GM12878 (cell line): Measurements from ENCODE around the gene ENOPH1. TPM values are rescaled to one million over a fixed set of nuclear protein-coding genes. Genes with fewer than 3 reads are reported as not detected.

Experiments used
- ATAC-seq: fragments of 200-7000 bp; cut with Tn5 transposase; 3 replicates; pipeline ENCODE4 v1.9.1; 2020; ENCODE audit warnings: mild to moderate bottlenecking, moderate library complexity
- BruUV-seq: library from RNA; stranded (reverse); fragments of 400-500 nt; replicated peaks from 2 replicates; lab custom pipeline; 2021; lab: Mats Ljungman, UMichigan
- CTCF ChIA-PET: fragments of 300-600 bp; sonication (Branson Sonifier 250); formaldehyde crosslinking; extraction: SDS; loops from one replicate; lab custom pipeline; 2021; ENCODE audit warnings: inconsistent platforms; lab: Yijun Ruan, JAX
- POLR2A ChIA-PET: fragments of 350-600 bp; formaldehyde crosslinking; extraction: SDS; loops from one replicate; lab custom pipeline; 2021; ENCODE audit warnings: inconsistent platforms; lab: Charles Lee
- RAD21 ChIA-PET: fragments of 300-600 bp; sonication (Branson Sonifier 250); formaldehyde crosslinking; loops from one replicate; lab custom pipeline; 2023; ENCODE audit warnings: antibody characterized with exemption; ENCODE audit not compliant: unreplicated experiment; lab: Charles Lee
- SMC1A ChIA-PET: fragments of 300-600 bp; sonication (Branson Sonifier 250); formaldehyde crosslinking; loops from one replicate; lab custom pipeline; 2023; ENCODE audit not compliant: unreplicated experiment, uncharacterized antibody; lab: Charles Lee
- DNase-seq: peaks from one replicate; pipeline ENCODE4 v3.0.0-alpha.2; 2011; ENCODE audit warnings: low read depth, low spot score
- FAIRE-seq: peaks from 3 replicates; lab custom pipeline; 2011; peaks lifted over from hg19 to GRCh38; lab: Jason Lieb, UNC
- H2AFZ ChIP-seq: 2 replicates; pipeline ENCODE4 v1.6.0; 2011; ENCODE audit warnings: low read depth, low read length, control low read depth; ENCODE audit not compliant: control insufficient read depth
- H3K27ac ChIP-seq: 2 replicates; pipeline ENCODE4 v1.5.1; 2011; ENCODE audit warnings: control low read depth; ENCODE audit not compliant: control insufficient read depth, insufficient read depth
- H3K27me3 ChIP-seq, 2 experiments: replicated peaks in 1 of 2; 2 replicates each; pipeline versions ENCODE4 v1.6.0 to v1.6.1; 2011; ENCODE audit warnings: low read length in 1 of 2; ENCODE audit not compliant: control insufficient read depth in 2 of 2, insufficient read depth in 2 of 2
- H3K36me3 ChIP-seq, 2 experiments: 2 replicates each; pipeline ENCODE4 v1.5.1; 2011; ENCODE audit warnings: low read length in 1 of 2; ENCODE audit not compliant: control insufficient read depth in 2 of 2, insufficient read depth in 2 of 2
- H3K4me1 ChIP-seq: 2 replicates; pipeline ENCODE4 v1.6.1; 2011; ENCODE audit warnings: mild to moderate bottlenecking, low read length, moderate library complexity, mixed read lengths; ENCODE audit not compliant: control insufficient read depth, insufficient read depth
- H3K4me2 ChIP-seq: 2 replicates; pipeline ENCODE4 v1.6.0; 2011; ENCODE audit warnings: control low read depth; ENCODE audit not compliant: control insufficient read depth, insufficient read depth
- H3K4me3 ChIP-seq: fragments of 200-600 bp; sonication (generic); 2 replicates; pipeline ENCODE4 v1.5.1; 2016
- H3K79me2 ChIP-seq: 2 replicates; pipeline ENCODE4 v1.6.0; 2011; ENCODE audit warnings: low read length; ENCODE audit not compliant: control insufficient read depth, insufficient read depth
- H3K9ac ChIP-seq: 2 replicates; pipeline ENCODE4 v1.8.0; 2011; ENCODE audit warnings: low read length, control low read depth, mixed read lengths; ENCODE audit not compliant: control insufficient read depth, insufficient read depth
- H3K9me3 ChIP-seq: replicated peaks from 3 replicates; pipeline ENCODE4 v1.5.1; 2011; ENCODE audit warnings: mild to moderate bottlenecking, low read length; ENCODE audit not compliant: control insufficient read depth, insufficient read depth
- H4K20me1 ChIP-seq: 2 replicates; pipeline ENCODE4 v1.6.0; 2011; ENCODE audit not compliant: control insufficient read depth, insufficient read depth
- BHLHE40 ChIP-seq, 2 experiments: fragments of 450-650 bp in 1 of 2; IDR thresholded peaks; 2 replicates each; pipeline ENCODE4 v1.6.1; 2011 to 2017; ENCODE audit warnings: low read depth in 2 of 2, borderline replicate concordance in 1 of 2, improper control_type of control experiment in 1 of 2, low read length in 1 of 2, mild to moderate bottlenecking in 1 of 2
- CBX3 ChIP-seq: fragments of 200-600 bp; sonication (generic); IDR thresholded peaks from 2 replicates; pipeline ENCODE4 v1.6.1; 2016; ENCODE audit warnings: low read depth, borderline replicate concordance
- CREM ChIP-seq: IDR thresholded peaks from 2 replicates; pipeline ENCODE4 v1.6.1; 2014; ENCODE audit warnings: antibody characterized with exemption, low read depth
- ETV6 ChIP-seq, 2 experiments: fragments of 450-650 bp in 1 of 2; IDR thresholded peaks in 1 of 2; conservative IDR thresholded peaks in 1 of 2; 2 replicates each; pipeline ENCODE4 v1.6.1; 2014; ENCODE audit warnings: antibody characterized with exemption in 1 of 2, borderline replicate concordance in 1 of 2, low read depth in 1 of 2, mild to moderate bottlenecking in 1 of 2, moderate library complexity in 1 of 2
- IRF4 ChIP-seq: IDR thresholded peaks from 2 replicates; pipeline ENCODE4 v1.6.1; 2011; ENCODE audit warnings: low read depth, low read length
- MLLT1 ChIP-seq: fragments of 450-650 bp; IDR thresholded peaks from 2 replicates; pipeline ENCODE4 v1.6.1; 2016; ENCODE audit warnings: mild to moderate bottlenecking
- MTA3 ChIP-seq: IDR thresholded peaks from 2 replicates; pipeline ENCODE4 v1.6.1; 2012; ENCODE audit warnings: low read length, inconsistent platforms, borderline replicate concordance
- NFYA ChIP-seq: IDR thresholded peaks from 2 replicates; pipeline ENCODE4 v1.6.1; 2011; ENCODE audit warnings: low read depth, mild to moderate bottlenecking, low read length, improper control_type of control experiment, borderline replicate concordance
- PAX5 ChIP-seq: IDR thresholded peaks from 2 replicates; pipeline ENCODE4 v1.6.1; 2011; ENCODE audit warnings: low read depth, low read length, borderline replicate concordance
- RUNX3 ChIP-seq: IDR thresholded peaks from 2 replicates; pipeline ENCODE4 v1.6.1; 2012; ENCODE audit warnings: low read length, inconsistent platforms
- SMARCA5 ChIP-seq: fragments of 450-650 bp; IDR thresholded peaks from 2 replicates; pipeline ENCODE4 v1.6.1; 2017; ENCODE audit warnings: mild to moderate bottlenecking
- SUPT20H ChIP-seq: IDR thresholded peaks from 2 replicates; pipeline ENCODE4 v1.6.1; 2011; ENCODE audit warnings: low read depth, mild to moderate bottlenecking, low read length, moderate library complexity, borderline replicate concordance; ENCODE audit not compliant: control insufficient read depth
- USF2 ChIP-seq: IDR thresholded peaks from 2 replicates; pipeline ENCODE4 v1.6.1; 2011; ENCODE audit warnings: low read depth, low read length, improper control_type of control experiment, borderline replicate concordance
- YY1 ChIP-seq: IDR thresholded peaks from 2 replicates; pipeline ENCODE4 v1.6.1; 2011; ENCODE audit warnings: low read depth, mild to moderate bottlenecking, low read length
- ZNF384 ChIP-seq: IDR thresholded peaks from 2 replicates; pipeline ENCODE4 v1.6.1; 2012; ENCODE audit warnings: low read depth, mild to moderate bottlenecking, low read length, improper control_type of control experiment, borderline replicate concordance
- WGBS: methylation state at CpG from one replicate; pipeline ENCODE4 v1.1.6; 2016; ENCODE audit warnings: low lambda C conversion rate; ENCODE audit not compliant: insufficient replicate concordance, insufficient coverage; ENCODE audit errors: missing lambda C conversion rate; 5-methylcytosine and 5-hydroxymethylcytosine counted together
- in situ Hi-C: fragments of 300-500 bp; cut with MboI; formaldehyde crosslinking; loops from 9 replicates; pipeline ENCODE4 v1.14.3; 2018; ENCODE audit warnings: mixed read lengths
- intact Hi-C: fragments of 100-400 bp; cut with micrococcal nuclease; formaldehyde crosslinking; loops from one replicate; pipeline ENCODE4 v1.14.2; 2022; ENCODE audit not compliant: unreplicated experiment
- polyA plus RNA-seq, 11 experiments: library from polyadenylated mRNA; depleted of rRNA in 4 of 11; unstranded in 6 of 11; stranded (reverse) in 5 of 11; fragments of >200 nt; fragmentation: Nextera tagmentation in 4 of 11; fragmentation: Illumina TruSeq in 1 of 11; extraction: Ambion mirVana in 4 of 11; extraction: Trizol in 1 of 11; gene quantifications; 1 replicate in 1 of 11; 2 replicates in 10 of 11; pipeline versions ENCODE4 v1.2.1 to v1.2.3, GENCODE V29; 2011 to 2016; ENCODE audit warnings: inconsistent platforms in 2 of 11, missing spikeins in 2 of 11, low read depth in 1 of 11
- total RNA-seq, 4 experiments: library from RNA; depleted of rRNA in 3 of 4; stranded (reverse); fragments of >200 nt in 3 of 4; fragmentation: Illumina TruSeq in 1 of 4; extraction: Trizol in 1 of 4; gene quantifications; 2 replicates each; pipeline versions ENCODE4 v1.2.1 to v1.2.3, GENCODE V29; 2013 to 2021

The ENOPH1 gene
- total and polyA plus RNA-seq, 10 of the 15 experiments (the other 5 are each of a cell fraction or from before 2014, with no cell fraction given): 24.4 to 83.6 (median 46.7) TPM

GRCh38 chr4:82501154-82501442 is 70.7 kb downstream of the ENOPH1 start:
- intact Hi-C loops: no loop called here
- no peaks in the 10 kb centered on the region for H3K79me2 ChIP-seq
- SMC1A ChIA-PET: no interaction called here

More at GRCh38 chr4:82501154-82501442, 70.7 kb downstream of the ENOPH1 start:
- ATAC-seq (no peak), DNase-seq (no peak), FAIRE-seq (no peak)
- no TSS peak for BruUV-seq
- Histone ChIP-seq H2AFZ (no peak overlapping the region), H3K4me3 (no peak overlapping the region), H4K20me1 (no peaks in the 10 kb centered on the region), H3K9ac (no peak overlapping the region), H3K4me1 (no peaks in the 10 kb centered on the region), H3K4me2 (no peak overlapping the region), H3K27me3 (no peaks in the 10 kb centered on the region), H3K36me3 (no peaks in the 10 kb centered on the region), H3K9me3 (no peaks in the 10 kb centered on the region), H3K27ac (no peak overlapping the region)
- WGBS: 97% methylated on average over 2 of the region's 2 CpGs
- TF ChIP-seq MTA3: no peak
- TF ChIP-seq MLLT1: no peak
- no peak for TF ChIP-seq ZNF384
- no peak for TF ChIP-seq SMARCA5
- no peak for TF ChIP-seq PAX5
- no peak for TF ChIP-seq ETV6 (conservative IDR thresholded peaks at IDR 0.05 in 1 of 2, IDR thresholded peaks at IDR 0.05 in 1 of 2; ENCODE audit: borderline replicate concordance in 1 of 2, low read depth in 1 of 2)
- TF ChIP-seq IRF4: no peak
- no peak for TF ChIP-seq NFYA
- no peak for TF ChIP-seq RUNX3
- TF ChIP-seq YY1: no peak
- no peak for TF ChIP-seq BHLHE40 (IDR thresholded peaks at IDR 0.05; ENCODE audit: borderline replicate concordance in 1 of 2, low read depth in 2 of 2, low read length in 1 of 2)
- no peak for TF ChIP-seq SUPT20H
- TF ChIP-seq CBX3: no peak
- no peak for TF ChIP-seq CREM
- no peak for TF ChIP-seq USF2
- in situ Hi-C loops: no loop called here
- RAD21 ChIA-PET: no interaction called here
- CTCF ChIA-PET: interaction anchor here (0.5 to 0.6 kb wide), 2 partner anchors 62 to 127 kb away, joined by 3 to 4 read pairs; no protein-coding TSS in a partner anchor
- POLR2A ChIA-PET: no interaction called here
